ENCODE data around the gene BRSK2. TPM values are rescaled to one million over a fixed set of nuclear protein-coding genes. Genes with fewer than 3 reads are reported as not detected.

Gene BRSK2
- total RNA-seq, 1 donor from 2014 or later, result 0.74 TPM

- intact Hi-C loops (cut with micrococcal nuclease), result no loop called here
- DNase-seq, result peak; percentile 19
- ATAC-seq, result no peak
These were observed 93.8 kb downstream of the BRSK2 start for GRCh38 chr11:1483445-1483961.

GRCh38 chr11:1484061-1484671 is 94.4 kb downstream of the BRSK2 start:
- DNase-seq (peak; percentile 22), ATAC-seq (no peak)
- intact Hi-C loops (cut with micrococcal nuclease), result no loop called here

GRCh38 chr11:1484695-1485503 is 95.2 kb downstream of the BRSK2 start:
- peak; percentile 57 for DNase-seq
- intact Hi-C loops (cut with micrococcal nuclease), result no loop called here
- peak; percentile 11 for ATAC-seq

GRCh38 chr11:1485504-1485885 is 95.8 kb downstream of the BRSK2 start:
- intact Hi-C loops (cut with micrococcal nuclease), result no loop called here
- ATAC-seq, result no peak
- peak; percentile 24 for DNase-seq

GRCh38 chr11:1486054-1486825 is 96.5 kb downstream of the BRSK2 start, which contains the start of gene MOB2:
Gene MOB2 (minus strand): TSS chr11:1486779. CDS start chr11:1486556, 223 bp downstream.
- DNase-seq (peak; percentile 61), ATAC-seq (peak; percentile 64)
- intact Hi-C loops (cut with micrococcal nuclease), result no loop called here

GRCh38 chr11:1487091-1487850 is 97.5 kb downstream of the BRSK2 start:
- DNase-seq (peak; percentile 26), ATAC-seq (no peak)
- intact Hi-C loops (cut with micrococcal nuclease), result no loop called here

- ATAC-seq (no peak), DNase-seq (peak; percentile 28)
- intact Hi-C loops (cut with micrococcal nuclease), result no loop called here
These were observed 98.3 kb downstream of the BRSK2 start for GRCh38 chr11:1487851-1488574.

GRCh38 chr11:1488575-1489180 is 98.9 kb downstream of the BRSK2 start:
- ATAC-seq (no peak), DNase-seq (peak; percentile 25)
- intact Hi-C loops (cut with micrococcal nuclease), result no loop called here

- ATAC-seq (no peak), DNase-seq (no peak)
- intact Hi-C loops (cut with micrococcal nuclease), result no loop called here
These were observed 100.9 kb downstream of the BRSK2 start for GRCh38 chr11:1490651-1491050.

GRCh38 chr11:1491379-1491778 is 101.6 kb downstream of the BRSK2 start:
- DNase-seq (no peak), ATAC-seq (no peak)
- intact Hi-C loops (cut with micrococcal nuclease), result no loop called here

GRCh38 chr11:1493650-1494244 is 104.0 kb downstream of the BRSK2 start:
- no peak for ATAC-seq
- intact Hi-C loops (cut with micrococcal nuclease), result no loop called here

GRCh38 chr11:1494650-1495049 is 104.9 kb downstream of the BRSK2 start:
- DNase-seq, result no peak
- intact Hi-C loops (cut with micrococcal nuclease), result no loop called here
- no peak for ATAC-seq

More at GRCh38 chr11:1493650-1494244, 104.0 kb downstream of the BRSK2 start:
- DNase-seq, result no peak

- intact Hi-C loops (cut with micrococcal nuclease), result no loop called here
- ATAC-seq (no peak), DNase-seq (no peak)
These were observed 106.5 kb downstream of the BRSK2 start for GRCh38 chr11:1496091-1496760.

- DNase-seq, result peak; percentile 15
- no peak for ATAC-seq
- intact Hi-C loops (cut with micrococcal nuclease), result no loop called here
These were observed 107.0 kb downstream of the BRSK2 start for GRCh38 chr11:1496761-1497095.

GRCh38 chr11:1497600-1497999 is 107.9 kb downstream of the BRSK2 start:
- DNase-seq, result no peak
- intact Hi-C loops (cut with micrococcal nuclease), result no loop called here
- no peak for ATAC-seq

GRCh38 chr11:1498262-1498661 is 108.5 kb downstream of the BRSK2 start:
- DNase-seq (no peak), ATAC-seq (no peak)
- intact Hi-C loops (cut with micrococcal nuclease), result no loop called here

GRCh38 chr11:1499261-1499890 is 109.6 kb downstream of the BRSK2 start:
- ATAC-seq, result no peak
- intact Hi-C loops (cut with micrococcal nuclease), result no loop called here
- peak; percentile 25 for DNase-seq
